Skeletal muscle satellite cell (primary cell): ENCODE measurements around the gene ZNF500. TPM values are rescaled to one million over a fixed set of nuclear protein-coding genes. Genes with fewer than 3 reads are reported as not detected.

Experiments
- H3K27me3 ChIP-seq: 2 replicates; pipeline ENCODE4 v1.7.0; 2013; ENCODE audit warnings: low read length; ENCODE audit not compliant: control insufficient read depth, insufficient read depth
- H3K36me3 ChIP-seq: 2 replicates; pipeline ENCODE4 v1.7.0; 2013; ENCODE audit warnings: mild to moderate bottlenecking, control low read depth, low read length; ENCODE audit not compliant: insufficient read depth
- H3K4me1 ChIP-seq: 2 replicates; pipeline ENCODE4 v1.7.0; 2013; ENCODE audit warnings: low read length; ENCODE audit not compliant: control insufficient read depth, insufficient read depth
- H3K4me2 ChIP-seq: 2 replicates; pipeline ENCODE4 v1.7.0; 2013; ENCODE audit warnings: mild to moderate bottlenecking, low read length
- H3K4me3 ChIP-seq: 2 replicates; pipeline ENCODE4 v1.7.0; 2013; ENCODE audit warnings: low read length
- H3K9ac ChIP-seq: 2 replicates; pipeline ENCODE4 v1.7.0; 2013; ENCODE audit warnings: mild to moderate bottlenecking, low read depth, low read length, moderate library complexity
- H3K9me3 ChIP-seq: replicated peaks from 2 replicates; pipeline ENCODE4 v1.7.0; 2013; ENCODE audit warnings: mild to moderate bottlenecking, control low read depth, low read length
- small RNA-seq: library from RNA; depleted of rRNA; stranded (forward); fragments of <200 nt; gene quantifications from one replicate; pipeline ENCODE3, GENCODE V24; 2012

The ZNF500 gene

GRCh38 chr16:4698321-4699045, 68.5 kb downstream of the ZNF500 start:
- Histone ChIP-seq H3K4me1 (peaks cover 14% of the 10 kb centered on the region), H3K4me2 (no peak overlapping the region), H3K9me3 (no peaks in the 10 kb centered on the region), H3K36me3 (peaks cover 62% of the 10 kb centered on the region), H3K27me3 (no peaks in the 10 kb centered on the region), H3K9ac (no peak overlapping the region), H3K4me3 (no peak overlapping the region)

Small RNAs within 50 kb of the gene (small RNA-seq; reads per million reads assigned to genes)
- gene RF00017, result not detected
